K562 (cell line): ENCODE results near the gene MYB. TPM values are rescaled to one million over a fixed set of nuclear protein-coding genes. Genes with fewer than 3 reads are reported as not detected.
A peak's percentile ranks its signal among the peaks of the same experiment; 100 is the strongest.

Experiments
- CBFA2T2 ChIP-seq: fragments of 450-650 bp; conservative IDR thresholded peaks from 2 replicates; pipeline ENCODE4 v1.6.1; 2017; ENCODE audit warnings: mild to moderate bottlenecking
- CEBPG ChIP-seq, 3 experiments: fragments of 200-800 bp in 1 of 3; sonication (Bioruptor generic) in 1 of 3; sonication (generic) in 1 of 3; formaldehyde crosslinking in 1 of 3; IDR thresholded peaks in 2 of 3; conservative IDR thresholded peaks in 1 of 3; 2 replicates each; pipeline versions ENCODE4 v1.6.1 to v1.8.0; 2016 to 2022; ENCODE audit warnings: missing compliant biosample characterization in 2 of 3, missing genetic modification characterization in 2 of 3, mild to moderate bottlenecking in 1 of 3, missing genetic modification reagents in 1 of 3
- FOXJ2 ChIP-seq: fragments of 200-800 bp; sonication (Bioruptor generic); IDR thresholded peaks from 2 replicates; pipeline ENCODE4 v1.6.1; 2016; ENCODE audit warnings: missing genetic modification characterization, missing compliant biosample characterization
- GABPB1 ChIP-seq: sonication (generic); formaldehyde crosslinking; IDR thresholded peaks from 2 replicates; pipeline ENCODE4 v1.8.0; 2022; ENCODE audit warnings: mild to moderate bottlenecking, missing genetic modification reagents
- HDAC2 ChIP-seq: fragments of 450-650 bp; IDR thresholded peaks from 2 replicates; pipeline ENCODE4 v1.6.1; 2016; ENCODE audit warnings: mild to moderate bottlenecking
- HIVEP1 ChIP-seq: fragments of 250-450 bp; sonication (Bioruptor Pico); IDR thresholded peaks from 2 replicates; pipeline ENCODE4 v1.4.0; 2020; ENCODE audit warnings: mild to moderate bottlenecking
- KLF13 ChIP-seq: fragments of 450-650 bp; IDR thresholded peaks from 2 replicates; pipeline ENCODE4 v1.6.1; 2016; ENCODE audit warnings: missing genetic modification characterization, low read depth, mild to moderate bottlenecking, missing compliant biosample characterization, moderate library complexity, borderline replicate concordance
- KLF16 ChIP-seq: IDR thresholded peaks from 2 replicates; pipeline ENCODE4 v1.6.1; 2016; ENCODE audit warnings: antibody characterized with exemption
- MED1 ChIP-seq: sonication (generic); formaldehyde crosslinking; IDR thresholded peaks from 2 replicates; pipeline ENCODE4 v1.8.1; 2023; ENCODE audit warnings: missing genetic modification reagents, borderline replicate concordance
- NRF1 ChIP-seq, 2 experiments: fragments of 450-650 bp; IDR thresholded peaks in 1 of 2; conservative IDR thresholded peaks in 1 of 2; 2 replicates each; pipeline ENCODE4 v1.6.1; 2014; ENCODE audit warnings: mild to moderate bottlenecking in 2 of 2
- POLR2B ChIP-seq: fragments of 450-650 bp; IDR thresholded peaks from 2 replicates; pipeline ENCODE4 v1.6.1; 2018; ENCODE audit warnings: low read depth; ENCODE audit not compliant: partially characterized antibody
- RAD21 ChIP-seq, 2 experiments: fragments of 250-450 bp in 1 of 2; fragments of 450-650 bp in 1 of 2; sonication (Bioruptor Pico) in 1 of 2; formaldehyde crosslinking in 1 of 2; IDR thresholded peaks in 1 of 2; conservative IDR thresholded peaks in 1 of 2; 2 replicates each; pipeline versions ENCODE4 v1.4.0 to v1.8.0; 2020 to 2022; ENCODE audit warnings: mild to moderate bottlenecking in 2 of 2, moderate library complexity in 1 of 2
- RBM15 ChIP-seq: fragments of 200-400 bp; formaldehyde crosslinking; IDR thresholded peaks from 2 replicates; pipeline ENCODE4 v1.6.1; 2018; ENCODE audit warnings: mild to moderate bottlenecking, low read length, moderate library complexity; ENCODE audit not compliant: insufficient read depth
- RBM34 ChIP-seq: fragments of 200-400 bp; formaldehyde crosslinking; IDR thresholded peaks from 2 replicates; pipeline ENCODE4 v1.6.1; 2018; ENCODE audit warnings: low read length, borderline replicate concordance; ENCODE audit not compliant: insufficient read depth
- SNRNP70 ChIP-seq: fragments of 200-400 bp; formaldehyde crosslinking; optimal IDR thresholded peaks from 2 replicates; pipeline ENCODE3; 2017; ENCODE audit warnings: low read depth, low read length
- SPI1 ChIP-seq: IDR thresholded peaks from 2 replicates; pipeline ENCODE4 v1.6.1; 2011; ENCODE audit warnings: low read depth, low read length, control low read depth, borderline replicate concordance
- TFAM ChIP-seq: fragments of 250-450 bp; sonication (Bioruptor Pico); conservative IDR thresholded peaks from 2 replicates; pipeline ENCODE4 v1.5.0; 2021; ENCODE audit warnings: mild to moderate bottlenecking, moderate library complexity
- ZBTB8A ChIP-seq: fragments of 450-650 bp; IDR thresholded peaks from 2 replicates; pipeline ENCODE4 v1.6.1; 2018; ENCODE audit warnings: mild to moderate bottlenecking, moderate library complexity; ENCODE audit not compliant: partially characterized antibody
- ZFX ChIP-seq: sonication (generic); formaldehyde crosslinking; IDR thresholded peaks from 2 replicates; pipeline ENCODE4 v1.8.0; 2022; ENCODE audit warnings: mild to moderate bottlenecking, missing genetic modification reagents, moderate library complexity
- ZNF134 ChIP-seq: fragments of 250-450 bp; sonication (Bioruptor Pico); conservative IDR thresholded peaks from 2 replicates; pipeline ENCODE4 v1.4.0; 2020
- ZNF354B ChIP-seq: fragments of 250-450 bp; sonication (Bioruptor Pico); IDR thresholded peaks from 2 replicates; pipeline ENCODE4 v1.4.0; 2020
- ZZZ3 ChIP-seq: fragments of 450-650 bp; IDR thresholded peaks from 2 replicates; pipeline ENCODE4 v1.6.1; 2016; ENCODE audit warnings: antibody characterized with exemption, mild to moderate bottlenecking, moderate library complexity
- polyA plus RNA-seq, 8 experiments: library from polyadenylated mRNA; depleted of rRNA in 4 of 8; stranded (reverse) in 5 of 8; unstranded in 3 of 8; fragments of >200 nt; fragmentation: Nextera tagmentation in 2 of 8; fragmentation: Illumina TruSeq in 1 of 8; extraction: Ambion mirVana in 2 of 8; extraction: Trizol in 1 of 8; gene quantifications; 2 replicates each; pipeline versions ENCODE4 v1.2.1 to v1.2.3, GENCODE V29; 2011 to 2014; ENCODE audit warnings: inconsistent platforms in 1 of 8, missing spikeins in 1 of 8
- total RNA-seq, 7 experiments: library from RNA; depleted of rRNA in 6 of 7; stranded (reverse); fragments of >200 nt in 6 of 7; fragmentation: Illumina TruSeq in 2 of 7; extraction: Trizol in 2 of 7; gene quantifications; 2 replicates each; pipeline versions ENCODE4 v1.2.1 to v1.2.3, GENCODE V29; 2011 to 2021; ENCODE audit warnings: low replicate concordance in 1 of 7
- TF ChIP-seq, protein P1 (sequence below): fragments of 250-450 bp; sonication (Bioruptor Pico); IDR thresholded peaks from 2 replicates; pipeline ENCODE4 v1.4.0; 2020
- TF ChIP-seq, protein P2 (sequence below), 2 experiments: fragments of 250-450 bp in 1 of 2; fragments of 450-650 bp in 1 of 2; sonication (Bioruptor Pico) in 1 of 2; IDR thresholded peaks; 2 replicates each; pipeline versions ENCODE4 v1.6.1 to v1.8.0; 2016 to 2021; ENCODE audit warnings: mild to moderate bottlenecking in 2 of 2, moderate library complexity in 2 of 2, missing compliant biosample characterization in 1 of 2, missing genetic modification characterization in 1 of 2

MYB gene
- total and polyA plus RNA-seq, 9 of the 15 experiments (the other 6 are each of a cell fraction or from before 2014, with no cell fraction given), result 35.8 to 218 (median 140) TPM

DNA sequence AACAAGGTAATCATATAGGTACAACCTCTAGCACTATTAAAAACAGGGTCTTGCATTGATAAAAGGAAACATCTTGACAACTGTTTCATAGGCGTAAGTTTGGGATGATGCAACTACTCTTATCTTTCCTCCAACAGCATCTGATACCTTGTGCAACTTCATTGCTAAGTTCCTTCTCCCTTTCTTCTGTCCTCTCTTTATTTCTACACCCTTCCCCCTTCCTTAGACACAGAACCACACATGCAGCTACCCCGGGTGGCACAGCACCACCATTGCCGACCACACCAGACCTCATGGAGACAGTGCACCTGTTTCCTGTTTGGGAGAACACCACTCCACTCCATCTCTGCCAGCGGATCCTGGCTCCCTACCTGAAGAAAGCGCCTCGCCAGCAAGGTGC, 14.4 kb downstream of the MYB start (continued):
- no peak for TF ChIP-seq RBM34
- TF ChIP-seq CEBPG (CRISPR knock-in tag; IDR thresholded peaks at IDR 0.05), result peak; percentile 86
- TF ChIP-seq CEBPG (tag; conservative IDR thresholded peaks at IDR 0.05 in 1 of 2, IDR thresholded peaks at IDR 0.05 in 1 of 2), result peak; percentile 95
- TF ChIP-seq HDAC2, result peak; percentile 72; the same call in 1 of the 2 replicates
- TF ChIP-seq KLF16, result 0 out of 2 replicates have a peak, but pooled peaks have one; percentile 18
- TF ChIP-seq ZNF134 (CRISPR knock-in tag), result no peak
- no peak for TF ChIP-seq GABPB1
- peak; percentile 57; the same call in 1 of the 2 replicates for TF ChIP-seq FOXJ2
- TF ChIP-seq RAD21 (CRISPR knock-in tag; conservative IDR thresholded peaks at IDR 0.05 in 1 of 2, IDR thresholded peaks at IDR 0.05 in 1 of 2), result 0 out of 4 replicates have a peak, but pooled peaks of 1 of the 2 experiments have one; percentile 9
- TF ChIP-seq RBM15, result no peak
- no peak for TF ChIP-seq TFAM
- no peak for TF ChIP-seq SNRNP70
- no peak for TF ChIP-seq ZBTB8A
- no peak for TF ChIP-seq MED1 (CRISPR knock-in tag)
- TF ChIP-seq, protein P1, sequence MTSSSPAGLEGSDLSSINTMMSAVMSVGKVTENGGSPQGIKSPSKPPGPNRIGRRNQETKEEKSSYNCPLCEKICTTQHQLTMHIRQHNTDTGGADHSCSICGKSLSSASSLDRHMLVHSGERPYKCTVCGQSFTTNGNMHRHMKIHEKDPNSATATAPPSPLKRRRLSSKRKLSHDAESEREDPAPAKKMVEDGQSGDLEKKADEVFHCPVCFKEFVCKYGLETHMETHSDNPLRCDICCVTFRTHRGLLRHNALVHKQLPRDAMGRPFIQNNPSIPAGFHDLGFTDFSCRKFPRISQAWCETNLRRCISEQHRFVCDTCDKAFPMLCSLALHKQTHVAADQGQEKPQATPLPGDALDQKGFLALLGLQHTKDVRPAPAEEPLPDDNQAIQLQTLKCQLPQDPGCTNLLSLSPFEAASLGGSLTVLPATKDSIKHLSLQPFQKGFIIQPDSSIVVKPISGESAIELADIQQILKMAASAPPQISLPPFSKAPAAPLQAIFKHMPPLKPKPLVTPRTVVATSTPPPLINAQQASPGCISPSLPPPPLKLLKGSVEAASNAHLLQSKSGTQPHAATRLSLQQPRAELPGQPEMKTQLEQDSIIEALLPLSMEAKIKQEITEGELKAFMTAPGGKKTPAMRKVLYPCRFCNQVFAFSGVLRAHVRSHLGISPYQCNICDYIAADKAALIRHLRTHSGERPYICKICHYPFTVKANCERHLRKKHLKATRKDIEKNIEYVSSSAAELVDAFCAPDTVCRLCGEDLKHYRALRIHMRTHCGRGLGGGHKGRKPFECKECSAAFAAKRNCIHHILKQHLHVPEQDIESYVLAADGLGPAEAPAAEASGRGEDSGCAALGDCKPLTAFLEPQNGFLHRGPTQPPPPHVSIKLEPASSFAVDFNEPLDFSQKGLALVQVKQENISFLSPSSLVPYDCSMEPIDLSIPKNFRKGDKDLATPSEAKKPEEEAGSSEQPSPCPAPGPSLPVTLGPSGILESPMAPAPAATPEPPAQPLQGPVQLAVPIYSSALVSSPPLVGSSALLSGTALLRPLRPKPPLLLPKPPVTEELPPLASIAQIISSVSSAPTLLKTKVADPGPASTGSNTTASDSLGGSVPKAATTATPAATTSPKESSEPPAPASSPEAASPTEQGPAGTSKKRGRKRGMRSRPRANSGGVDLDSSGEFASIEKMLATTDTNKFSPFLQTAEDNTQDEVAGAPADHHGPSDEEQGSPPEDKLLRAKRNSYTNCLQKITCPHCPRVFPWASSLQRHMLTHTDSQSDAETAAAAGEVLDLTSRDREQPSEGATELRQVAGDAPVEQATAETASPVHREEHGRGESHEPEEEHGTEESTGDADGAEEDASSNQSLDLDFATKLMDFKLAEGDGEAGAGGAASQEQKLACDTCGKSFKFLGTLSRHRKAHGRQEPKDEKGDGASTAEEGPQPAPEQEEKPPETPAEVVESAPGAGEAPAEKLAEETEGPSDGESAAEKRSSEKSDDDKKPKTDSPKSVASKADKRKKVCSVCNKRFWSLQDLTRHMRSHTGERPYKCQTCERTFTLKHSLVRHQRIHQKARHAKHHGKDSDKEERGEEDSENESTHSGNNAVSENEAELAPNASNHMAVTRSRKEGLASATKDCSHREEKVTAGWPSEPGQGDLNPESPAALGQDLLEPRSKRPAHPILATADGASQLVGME (CRISPR knock-in tag), result no peak
- 0 out of 2 replicates have a peak, but pooled peaks have one; percentile 25 for TF ChIP-seq KLF13 (tag)
- TF ChIP-seq CBFA2T2, result peak; percentile 52
- TF ChIP-seq NRF1 (conservative IDR thresholded peaks at IDR 0.05 in 1 of 2, IDR thresholded peaks at IDR 0.05 in 1 of 2), result no peak
- TF ChIP-seq, protein P2, sequence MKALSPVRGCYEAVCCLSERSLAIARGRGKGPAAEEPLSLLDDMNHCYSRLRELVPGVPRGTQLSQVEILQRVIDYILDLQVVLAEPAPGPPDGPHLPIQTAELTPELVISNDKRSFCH (CRISPR knock-in tag; IDR thresholded peaks at IDR 0.05), result no peak
- TF ChIP-seq, protein P2 (tag; IDR thresholded peaks at IDR 0.05), result 0 out of 2 replicates have a peak, but pooled peaks have one; percentile 55
- TF ChIP-seq ZZZ3, result no peak
- no peak for TF ChIP-seq SPI1
- TF ChIP-seq POLR2B, result no peak
- 0 out of 2 replicates have a peak, but pooled peaks have one; percentile 42 for TF ChIP-seq HIVEP1 (CRISPR knock-in tag)
- no peak for TF ChIP-seq ZNF354B (CRISPR knock-in tag)
- TF ChIP-seq ZFX (CRISPR knock-in tag), result no peak
